IMR-90 (cell line): ENCODE data around the gene WRAP73.

Experiments
- BHLHE40 ChIP-seq: fragments of 150-350 bp; IDR thresholded peaks from 2 replicates; pipeline ENCODE4 v1.6.1; 2016; ENCODE audit warnings: mild to moderate bottlenecking, low read depth, low read length
- FOS ChIP-seq: fragments of 150-350 bp; IDR thresholded peaks from 2 replicates; pipeline ENCODE4 v1.6.1; 2016; ENCODE audit warnings: low read depth, low read length
- POLR2A ChIP-seq: IDR thresholded peaks from 2 replicates; pipeline ENCODE4 v1.6.1; 2012; ENCODE audit warnings: mild to moderate bottlenecking, low read depth, low read length
- TF ChIP-seq, protein P1 (sequence below): conservative IDR thresholded peaks from 2 replicates; pipeline ENCODE4 v1.5.1; 2012; ENCODE audit warnings: mild to moderate bottlenecking, low read depth, low read length, improper control_type of control experiment

DNA sequence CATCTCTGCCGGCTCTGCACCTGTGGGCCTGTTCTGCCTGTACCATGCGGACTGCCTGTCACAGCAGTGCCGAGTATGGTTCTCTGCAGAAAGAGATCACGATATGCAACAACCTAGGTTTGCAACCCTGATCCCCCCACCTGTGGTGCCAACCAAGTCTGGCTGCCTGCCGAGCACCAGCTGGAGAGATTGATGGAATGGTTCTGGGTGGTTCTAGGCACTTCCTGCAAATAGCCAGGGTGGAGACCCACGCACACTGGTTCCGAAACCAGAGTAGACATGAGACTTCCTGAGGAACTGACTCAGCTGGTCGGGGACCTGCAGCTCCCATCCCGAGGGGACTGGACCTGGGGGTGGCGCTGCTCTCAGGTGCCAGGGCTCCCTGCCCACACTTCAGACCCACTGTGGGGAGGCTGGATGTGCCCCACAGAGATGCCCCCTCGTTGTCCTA is 19.7 kb downstream of the WRAP73 start:
- TF ChIP-seq, protein P1, sequence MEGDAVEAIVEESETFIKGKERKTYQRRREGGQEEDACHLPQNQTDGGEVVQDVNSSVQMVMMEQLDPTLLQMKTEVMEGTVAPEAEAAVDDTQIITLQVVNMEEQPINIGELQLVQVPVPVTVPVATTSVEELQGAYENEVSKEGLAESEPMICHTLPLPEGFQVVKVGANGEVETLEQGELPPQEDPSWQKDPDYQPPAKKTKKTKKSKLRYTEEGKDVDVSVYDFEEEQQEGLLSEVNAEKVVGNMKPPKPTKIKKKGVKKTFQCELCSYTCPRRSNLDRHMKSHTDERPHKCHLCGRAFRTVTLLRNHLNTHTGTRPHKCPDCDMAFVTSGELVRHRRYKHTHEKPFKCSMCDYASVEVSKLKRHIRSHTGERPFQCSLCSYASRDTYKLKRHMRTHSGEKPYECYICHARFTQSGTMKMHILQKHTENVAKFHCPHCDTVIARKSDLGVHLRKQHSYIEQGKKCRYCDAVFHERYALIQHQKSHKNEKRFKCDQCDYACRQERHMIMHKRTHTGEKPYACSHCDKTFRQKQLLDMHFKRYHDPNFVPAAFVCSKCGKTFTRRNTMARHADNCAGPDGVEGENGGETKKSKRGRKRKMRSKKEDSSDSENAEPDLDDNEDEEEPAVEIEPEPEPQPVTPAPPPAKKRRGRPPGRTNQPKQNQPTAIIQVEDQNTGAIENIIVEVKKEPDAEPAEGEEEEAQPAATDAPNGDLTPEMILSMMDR = no peak
- TF ChIP-seq BHLHE40 (no peak), POLR2A (no peak), FOS (no peak)
